Epithelial cell of proximal tubule (primary cell): ENCODE results near the gene PHF21B. TPM values are rescaled to one million over a fixed set of nuclear protein-coding genes. Genes with fewer than 3 reads are reported as not detected.

ENCODE experiments used
- DNase-seq: peaks from one replicate; pipeline ENCODE4 v3.0.0-alpha.2; 2011; ENCODE audit warnings: low read depth
- H3K4me3 ChIP-seq: 2 replicates; pipeline ENCODE4 v1.5.1; 2011; ENCODE audit warnings: low read depth, mild to moderate bottlenecking, low read length
- total RNA-seq: library from RNA; depleted of rRNA; stranded (reverse); fragments of >200 nt; gene quantifications from 2 replicates; pipeline ENCODE4 v1.2.3, GENCODE V29; 2015
- TF ChIP-seq, protein P1 (sequence below): conservative IDR thresholded peaks from 2 replicates; pipeline ENCODE4 v1.5.1; 2012; ENCODE audit warnings: low read depth, mild to moderate bottlenecking, low read length

PHF21B gene
- total RNA-seq, 1 donor from 2014 or later, result 2.0 TPM

DNA sequence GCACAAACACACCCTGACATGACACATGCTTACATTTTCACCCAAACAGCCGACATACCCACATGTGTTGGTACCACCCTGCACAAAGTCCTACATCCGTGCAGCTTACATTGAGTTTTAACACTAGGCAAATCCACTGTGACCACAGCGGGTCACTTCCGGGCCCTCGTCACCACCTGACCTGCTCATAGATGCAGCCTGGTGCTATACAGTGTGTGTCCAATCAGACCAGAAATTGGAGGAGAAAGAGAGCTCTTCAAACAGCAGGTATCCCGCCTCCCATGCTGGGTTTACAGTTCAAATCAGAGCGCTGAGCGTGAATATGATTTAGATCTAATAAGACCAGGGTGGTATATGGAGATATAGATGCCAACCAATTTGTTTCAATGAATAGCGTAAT, 35.4 kb downstream of the PHF21B start:
- TF ChIP-seq, protein P1, sequence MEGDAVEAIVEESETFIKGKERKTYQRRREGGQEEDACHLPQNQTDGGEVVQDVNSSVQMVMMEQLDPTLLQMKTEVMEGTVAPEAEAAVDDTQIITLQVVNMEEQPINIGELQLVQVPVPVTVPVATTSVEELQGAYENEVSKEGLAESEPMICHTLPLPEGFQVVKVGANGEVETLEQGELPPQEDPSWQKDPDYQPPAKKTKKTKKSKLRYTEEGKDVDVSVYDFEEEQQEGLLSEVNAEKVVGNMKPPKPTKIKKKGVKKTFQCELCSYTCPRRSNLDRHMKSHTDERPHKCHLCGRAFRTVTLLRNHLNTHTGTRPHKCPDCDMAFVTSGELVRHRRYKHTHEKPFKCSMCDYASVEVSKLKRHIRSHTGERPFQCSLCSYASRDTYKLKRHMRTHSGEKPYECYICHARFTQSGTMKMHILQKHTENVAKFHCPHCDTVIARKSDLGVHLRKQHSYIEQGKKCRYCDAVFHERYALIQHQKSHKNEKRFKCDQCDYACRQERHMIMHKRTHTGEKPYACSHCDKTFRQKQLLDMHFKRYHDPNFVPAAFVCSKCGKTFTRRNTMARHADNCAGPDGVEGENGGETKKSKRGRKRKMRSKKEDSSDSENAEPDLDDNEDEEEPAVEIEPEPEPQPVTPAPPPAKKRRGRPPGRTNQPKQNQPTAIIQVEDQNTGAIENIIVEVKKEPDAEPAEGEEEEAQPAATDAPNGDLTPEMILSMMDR, result no peak
- no peak for DNase-seq
- H3K4me3 ChIP-seq, result no peak overlapping the region

DNA sequence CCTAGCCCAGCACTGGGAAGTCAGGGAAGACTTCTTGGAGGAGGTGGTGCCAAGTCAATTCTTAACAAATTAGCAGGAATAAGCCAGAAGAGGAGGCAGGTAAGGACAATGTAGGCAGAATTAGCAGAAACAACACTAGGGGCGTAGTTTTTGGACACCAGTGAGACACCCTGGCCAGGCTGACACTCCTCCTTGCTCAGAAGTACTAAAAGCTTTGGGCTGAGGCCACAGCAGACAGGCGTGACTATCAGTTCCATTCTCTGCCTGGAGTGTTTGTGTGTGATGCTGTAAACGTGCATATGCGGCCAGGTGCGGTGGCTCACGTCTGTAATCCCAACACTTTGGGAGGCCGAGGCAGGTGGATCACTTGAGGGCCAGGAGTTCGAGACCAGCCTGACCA, 36.0 kb downstream of the PHF21B start:
- H3K4me3 ChIP-seq, result no peak overlapping the region
- TF ChIP-seq, protein P1, result no peak
- no peak for DNase-seq

DNA sequence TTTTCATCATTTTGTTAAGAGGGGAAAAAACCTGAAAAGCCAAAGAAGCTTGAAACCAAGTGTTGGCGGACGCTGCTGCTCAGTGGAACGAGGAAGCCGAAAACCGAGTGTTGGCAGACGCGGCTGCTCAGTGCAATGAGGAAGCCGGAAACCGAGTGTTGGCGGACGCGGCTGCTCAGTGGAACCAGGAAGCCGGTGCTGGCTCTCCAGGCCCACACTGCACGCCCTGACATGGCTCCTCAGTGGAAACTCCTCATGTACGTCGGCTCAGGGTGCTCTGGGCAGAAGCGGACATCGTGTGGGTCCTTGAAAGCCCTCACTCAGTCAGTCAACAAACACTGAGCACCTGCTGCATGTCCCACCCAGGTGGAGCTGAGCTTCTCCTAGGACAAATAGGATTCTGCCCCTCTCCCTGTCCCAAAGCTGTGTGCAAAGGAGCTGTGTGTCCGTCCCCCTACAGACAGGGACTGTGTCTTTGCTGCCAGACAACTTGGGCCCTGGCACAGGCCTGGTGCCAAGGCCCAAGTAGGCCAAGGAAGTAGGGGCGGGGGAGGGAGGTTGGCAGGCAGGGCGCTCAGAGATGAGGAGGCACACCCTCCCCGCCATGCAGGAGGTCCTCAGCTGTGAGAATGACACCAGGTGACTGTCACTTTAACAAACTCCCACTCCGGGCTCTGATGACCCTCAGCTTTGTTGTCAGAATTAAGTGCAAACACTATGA, 37.3 kb downstream of the PHF21B start:
- H3K4me3 ChIP-seq, result no peak overlapping the region
- no peak for DNase-seq
- TF ChIP-seq, protein P1, result no peak

DNA sequence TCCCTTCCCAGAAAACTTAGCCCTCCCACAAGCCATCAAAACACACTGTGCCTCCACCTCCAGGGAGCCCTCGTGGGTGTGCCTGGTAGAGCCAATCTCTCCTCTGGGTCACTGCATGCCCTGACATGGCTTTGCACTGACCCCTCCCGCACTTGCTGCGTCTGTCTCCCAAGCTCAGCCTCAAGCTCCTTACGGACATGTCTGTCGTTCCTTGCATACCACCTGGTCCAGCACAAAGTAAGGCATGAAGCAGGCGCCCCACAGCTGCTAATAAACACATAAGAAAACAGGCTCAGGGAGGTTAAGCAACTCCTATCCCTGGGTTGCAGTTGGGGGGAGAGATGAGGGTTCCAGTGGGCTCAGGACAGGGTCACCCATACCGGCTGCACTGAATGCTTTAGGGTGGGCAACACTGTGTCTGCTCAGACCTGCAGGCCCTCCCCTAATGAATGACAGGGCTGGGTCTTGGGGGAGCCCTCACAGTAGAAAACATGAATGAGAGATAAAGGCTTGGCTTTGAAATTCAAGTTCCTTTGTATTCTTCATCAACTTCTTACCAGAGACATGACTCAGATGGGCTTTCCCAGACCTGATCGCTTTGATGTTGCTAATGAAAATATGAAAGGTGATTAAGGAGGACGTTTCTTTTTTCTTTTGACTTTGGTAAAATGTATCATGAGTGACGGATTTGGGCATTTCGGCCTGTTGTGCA, 38.0 kb downstream of the PHF21B start:
- H3K4me3 ChIP-seq, result no peak overlapping the region
- TF ChIP-seq, protein P1, result no peak
- DNase-seq, result no peak

DNA sequence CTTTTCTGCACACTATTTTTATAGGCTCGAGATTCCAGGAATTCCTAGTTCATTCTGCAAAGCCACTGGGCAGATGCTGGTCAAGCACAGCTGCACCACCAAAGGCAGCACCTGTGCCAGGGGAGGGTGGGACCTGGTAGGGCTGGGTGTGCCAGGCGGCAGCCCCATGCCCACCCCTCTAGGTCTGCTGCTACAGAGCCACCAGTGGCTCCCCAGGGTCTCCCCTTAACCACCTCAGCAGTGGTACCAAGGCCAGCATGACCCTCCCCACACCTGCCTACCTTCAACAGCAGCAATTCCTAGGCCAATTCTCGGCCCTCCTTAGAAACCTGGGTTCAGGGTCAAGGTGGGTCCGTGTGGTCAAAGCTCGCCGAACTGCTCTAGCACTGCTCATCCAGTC, 39.5 kb downstream of the PHF21B start:
- no peak overlapping the region for H3K4me3 ChIP-seq
- no peak for DNase-seq
- TF ChIP-seq, protein P1, result no peak

DNA sequence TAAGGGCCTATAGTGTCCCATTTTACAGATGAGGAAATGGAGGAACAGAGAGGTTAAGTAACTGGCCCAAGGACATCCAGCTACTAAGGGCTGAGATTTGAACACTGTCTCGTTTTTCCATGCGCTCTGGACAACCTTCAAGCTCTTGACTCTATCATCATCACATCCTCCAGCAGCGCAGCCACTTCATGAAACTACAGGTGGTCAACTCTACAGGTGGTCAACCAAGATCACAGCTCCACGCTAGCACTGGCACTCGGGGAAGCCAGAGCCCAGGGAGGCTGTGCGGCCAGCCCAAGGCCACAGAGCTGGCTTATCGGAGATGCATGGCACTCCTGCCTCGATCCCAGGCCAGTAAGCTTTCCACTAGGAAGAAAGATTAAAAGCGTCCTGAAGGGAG, 40.0 kb downstream of the PHF21B start:
- TF ChIP-seq, protein P1, result no peak
- DNase-seq, result no peak
- no peak overlapping the region for H3K4me3 ChIP-seq
